Measurements from ENCODE around the gene RNASEH1. TPM values are rescaled to one million over a fixed set of nuclear protein-coding genes. Genes with fewer than 3 reads are reported as not detected.
"Not testable (repeated sequence)": the region's sequence is repeated elsewhere in the genome, so short reads cannot be mapped to it uniquely, and the experiment has no call there.

RNASEH1 gene
- total and polyA plus RNA-seq, 9 donors: 13.6 to 22.7 (median 19.5) TPM

- WGBS (ENCODE audit: insufficient coverage): no CpG with 5 or more reads among the region's 2 CpGs
Measured at GRCh38 chr2:3512086-3512485, 46.0 kb downstream of the RNASEH1 start.

GRCh38 chr2:3505771-3506170 lies 52.4 kb downstream of the RNASEH1 start:
- WGBS (ENCODE audit: insufficient coverage): 80% methylated on average over 1 of the region's 4 CpGs
- peak overlapping the region; percentile 42 for H3K27ac ChIP-seq (ENCODE audit: low read length)

More at GRCh38 chr2:3512086-3512485, 46.0 kb downstream of the RNASEH1 start:
- H3K36me3 ChIP-seq (ENCODE audit: control insufficient read depth, insufficient read depth, low read length): peaks cover 33% of the 10 kb centered on the region
- no peak for DNase-seq
- no peaks in the 10 kb centered on the region for H3K27me3 ChIP-seq (ENCODE audit: control insufficient read depth, insufficient read depth, low read length)
- H3K4me1 ChIP-seq (ENCODE audit: control insufficient read depth, insufficient read depth, low read length): no peaks in the 10 kb centered on the region
- H3K27ac ChIP-seq (ENCODE audit: low read length): no peak overlapping the region
- no peak overlapping the region for H3K4me3 ChIP-seq (ENCODE audit: low read length)
- H3K9me3 ChIP-seq (replicated peaks; ENCODE audit: control insufficient read depth, low read depth, low read length): no peaks in the 10 kb centered on the region

GRCh38 chr2:3504741-3505140 lies 53.4 kb downstream of the RNASEH1 start:
- Histone ChIP-seq H3K27ac (ENCODE audit: low read length) (no peak overlapping the region), H3K36me3 (ENCODE audit: control insufficient read depth, insufficient read depth, low read length) (peaks cover 44% of the 10 kb centered on the region), H3K4me3 (ENCODE audit: low read length) (no peak overlapping the region), H3K27me3 (ENCODE audit: control insufficient read depth, insufficient read depth, low read length) (no peaks in the 10 kb centered on the region), H3K4me1 (ENCODE audit: control insufficient read depth, insufficient read depth, low read length) (peaks cover 9% of the 10 kb centered on the region), H3K9me3 (replicated peaks; ENCODE audit: control insufficient read depth, low read depth, low read length) (no peaks in the 10 kb centered on the region)
- no peak for DNase-seq
- no CpG with 5 or more reads among the region's 5 CpGs for WGBS (ENCODE audit: insufficient coverage)

More at GRCh38 chr2:3505771-3506170, 52.4 kb downstream of the RNASEH1 start:
- Histone ChIP-seq H3K4me1 (ENCODE audit: control insufficient read depth, insufficient read depth, low read length) (peaks cover 9% of the 10 kb centered on the region), H3K4me3 (ENCODE audit: low read length) (no peak overlapping the region), H3K27me3 (ENCODE audit: control insufficient read depth, insufficient read depth, low read length) (no peaks in the 10 kb centered on the region), H3K9me3 (replicated peaks; ENCODE audit: control insufficient read depth, low read depth, low read length) (no peaks in the 10 kb centered on the region), H3K36me3 (ENCODE audit: control insufficient read depth, insufficient read depth, low read length) (peaks cover 39% of the 10 kb centered on the region)
- no peak for DNase-seq

- Histone ChIP-seq H3K4me3 (ENCODE audit: low read length) (no peak overlapping the region), H3K36me3 (ENCODE audit: control insufficient read depth, insufficient read depth, low read length) (peaks cover 48% of the 10 kb centered on the region), H3K27ac (ENCODE audit: low read length) (no peak overlapping the region), H3K9me3 (replicated peaks; ENCODE audit: control insufficient read depth, low read depth, low read length) (no peaks in the 10 kb centered on the region), H3K4me1 (ENCODE audit: control insufficient read depth, insufficient read depth, low read length) (peaks cover 9% of the 10 kb centered on the region), H3K27me3 (ENCODE audit: control insufficient read depth, insufficient read depth, low read length) (no peaks in the 10 kb centered on the region)
- 83% methylated on average over 12 of the region's 13 CpGs for WGBS (ENCODE audit: insufficient coverage)
- DNase-seq: no peak
Measured at GRCh38 chr2:3503483-3503882, 54.6 kb downstream of the RNASEH1 start.

- Histone ChIP-seq H3K4me3 (ENCODE audit: low read length) (no peak overlapping the region), H3K36me3 (ENCODE audit: control insufficient read depth, insufficient read depth, low read length) (peaks cover 50% of the 10 kb centered on the region), H3K27ac (ENCODE audit: low read length) (no peak overlapping the region), H3K9me3 (replicated peaks; ENCODE audit: control insufficient read depth, low read depth, low read length) (no peaks in the 10 kb centered on the region), H3K4me1 (ENCODE audit: control insufficient read depth, insufficient read depth, low read length) (peaks cover 9% of the 10 kb centered on the region), H3K27me3 (ENCODE audit: control insufficient read depth, insufficient read depth, low read length) (no peaks in the 10 kb centered on the region)
- WGBS (ENCODE audit: insufficient coverage): 87% methylated on average over 14 of the region's 14 CpGs
- DNase-seq: no peak
Measured at GRCh38 chr2:3503046-3503445, 55.1 kb downstream of the RNASEH1 start.

- 94% methylated on average over 32 of the region's 34 CpGs for WGBS (ENCODE audit: insufficient coverage)
- Histone ChIP-seq H3K36me3 (ENCODE audit: control insufficient read depth, insufficient read depth, low read length) (peaks cover 58% of the 10 kb centered on the region), H3K4me1 (ENCODE audit: control insufficient read depth, insufficient read depth, low read length) (peaks cover 3% of the 10 kb centered on the region), H3K27me3 (ENCODE audit: control insufficient read depth, insufficient read depth, low read length) (no peaks in the 10 kb centered on the region), H3K9me3 (replicated peaks; ENCODE audit: control insufficient read depth, low read depth, low read length) (no peaks in the 10 kb centered on the region), H3K27ac (ENCODE audit: low read length) (no peak overlapping the region), H3K4me3 (ENCODE audit: low read length) (no peak overlapping the region)
- no peak for DNase-seq
Measured at GRCh38 chr2:3500326-3500899, 57.7 kb downstream of the RNASEH1 start.

- DNase-seq: no peak
- Histone ChIP-seq H3K27ac (ENCODE audit: low read length) (no peak overlapping the region), H3K4me1 (ENCODE audit: control insufficient read depth, insufficient read depth, low read length) (no peaks in the 10 kb centered on the region), H3K27me3 (ENCODE audit: control insufficient read depth, insufficient read depth, low read length) (no peaks in the 10 kb centered on the region), H3K36me3 (ENCODE audit: control insufficient read depth, insufficient read depth, low read length) (peaks cover 58% of the 10 kb centered on the region), H3K9me3 (replicated peaks; ENCODE audit: control insufficient read depth, low read depth, low read length) (no peaks in the 10 kb centered on the region), H3K4me3 (ENCODE audit: low read length) (no peak overlapping the region)
- WGBS (ENCODE audit: insufficient coverage): 97% methylated on average over 14 of the region's 18 CpGs
Measured at GRCh38 chr2:3498783-3499394, 59.2 kb downstream of the RNASEH1 start.

GRCh38 chr2:3496708-3497080 lies 61.4 kb downstream of the RNASEH1 start:
- peaks cover 48% of the 10 kb centered on the region for H3K36me3 ChIP-seq (ENCODE audit: control insufficient read depth, insufficient read depth, low read length)
- H3K9me3 ChIP-seq (replicated peaks; ENCODE audit: control insufficient read depth, low read depth, low read length); H3K27ac ChIP-seq (ENCODE audit: low read length); DNase-seq; H3K27me3 ChIP-seq (ENCODE audit: control insufficient read depth, insufficient read depth, low read length); H3K4me1 ChIP-seq (ENCODE audit: control insufficient read depth, insufficient read depth, low read length); H3K4me3 ChIP-seq (ENCODE audit: low read length): not testable (repeated sequence)
- WGBS (ENCODE audit: insufficient coverage): 94% methylated on average over 10 of the region's 15 CpGs

Other genes starting within 250 kb of the RNASEH1 start
- gene EIPR1, start 180.5 kb downstream of the RNASEH1 start, total RNA-seq: 19.0 TPM
- gene EIPR1, start 180.5 kb downstream of the RNASEH1 start, polyA plus RNA-seq (ENCODE audit: insufficient read depth in 1 of 8, insufficient read length in 8 of 8, low replicate concordance in 1 of 8): 10 to 100 TPM; 16.9 to 22.8 (median 18.3) TPM
- gene TRAPPC12, start 178.6 kb downstream of the RNASEH1 start, total RNA-seq: 58.1 TPM
- 10 to 100 TPM; 55.5 to 83.7 (median 66.9) TPM for gene TRAPPC12, start 178.6 kb downstream of the RNASEH1 start, polyA plus RNA-seq (ENCODE audit: insufficient read depth in 1 of 8, insufficient read length in 8 of 8, low replicate concordance in 1 of 8)
- 48.5 TPM for gene ADI1, start 38.8 kb downstream of the RNASEH1 start, total RNA-seq
- 10 to 100 TPM; 50.5 to 66.1 (median 56.3) TPM for gene ADI1, start 38.8 kb downstream of the RNASEH1 start, polyA plus RNA-seq (ENCODE audit: insufficient read depth in 1 of 8, insufficient read length in 8 of 8, low replicate concordance in 1 of 8)
- 3,131 TPM for gene RPS7, start 16.9 kb upstream of the RNASEH1 start, total RNA-seq
- 1,000 to 10,000 TPM; 1,830 to 2,403 (median 2,039) TPM for gene RPS7, start 16.9 kb upstream of the RNASEH1 start, polyA plus RNA-seq (ENCODE audit: insufficient read depth in 1 of 8, insufficient read length in 8 of 8, low replicate concordance in 1 of 8)
- gene COLEC11, start 36.8 kb upstream of the RNASEH1 start, total RNA-seq: 0.18 TPM
- 1 to 10 TPM in 1 of 8 donors, under 1 TPM in 6, not detected in 1; 0.14 to 1.3 (median 0.45) TPM for gene COLEC11, start 36.8 kb upstream of the RNASEH1 start, polyA plus RNA-seq (ENCODE audit: insufficient read depth in 1 of 8, insufficient read length in 8 of 8, low replicate concordance in 1 of 8)
- 0.09 TPM for gene ALLC, start 99.9 kb upstream of the RNASEH1 start, total RNA-seq
- gene ALLC, start 99.9 kb upstream of the RNASEH1 start, polyA plus RNA-seq (ENCODE audit: insufficient read depth in 1 of 8, insufficient read length in 8 of 8, low replicate concordance in 1 of 8): not detected
- gene DCDC2C, start 145.2 kb upstream of the RNASEH1 start, total RNA-seq: 0.18 TPM
- under 1 TPM in 5 of 8 donors, not detected in 3; 0.20 to 0.73 (median 0.38) TPM for gene DCDC2C, start 145.2 kb upstream of the RNASEH1 start, polyA plus RNA-seq (ENCODE audit: insufficient read depth in 1 of 8, insufficient read length in 8 of 8, low replicate concordance in 1 of 8)

Data from muscle of leg (tissue), 11 donors.